HL-60 (cell line): ENCODE results near the gene EPHB4.

Experiments used
- POLR2AphosphoS5 ChIP-seq: IDR thresholded peaks from 2 replicates; pipeline ENCODE4 v1.6.1; 2012; ENCODE audit warnings: low read depth
- SPI1 ChIP-seq: IDR thresholded peaks from 2 replicates; pipeline ENCODE4 v1.6.1; 2012; ENCODE audit warnings: low read depth, mild to moderate bottlenecking, borderline replicate concordance
- TF ChIP-seq, protein P1 (sequence below): IDR thresholded peaks from one replicate; pipeline ENCODE4 v1.5.1; 2011; ENCODE audit warnings: low read length, control low read depth, inconsistent platforms; ENCODE audit not compliant: insufficient read depth

DNA sequence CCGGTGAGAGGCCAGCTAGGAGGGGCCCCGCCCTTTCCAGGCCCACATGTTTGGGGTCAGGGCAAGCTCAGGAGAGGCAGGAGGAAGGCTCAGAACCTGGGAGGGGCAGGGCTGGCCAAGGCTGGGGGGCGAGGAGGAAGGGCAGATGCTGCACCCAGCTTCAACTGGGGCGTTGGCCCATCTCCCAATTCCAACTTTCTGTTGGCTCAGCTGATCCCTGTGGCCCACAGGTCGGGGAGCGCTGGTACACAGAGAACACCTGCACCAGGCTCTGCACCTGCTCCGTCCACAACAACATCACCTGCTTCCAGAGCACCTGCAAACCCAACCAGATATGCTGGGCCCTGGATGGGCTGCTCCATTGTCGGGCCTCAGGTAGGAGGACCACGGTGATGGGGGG lies 53.8 kb downstream of the EPHB4 start:
- TF ChIP-seq POLR2AphosphoS5 = no peak
- TF ChIP-seq, protein P1, sequence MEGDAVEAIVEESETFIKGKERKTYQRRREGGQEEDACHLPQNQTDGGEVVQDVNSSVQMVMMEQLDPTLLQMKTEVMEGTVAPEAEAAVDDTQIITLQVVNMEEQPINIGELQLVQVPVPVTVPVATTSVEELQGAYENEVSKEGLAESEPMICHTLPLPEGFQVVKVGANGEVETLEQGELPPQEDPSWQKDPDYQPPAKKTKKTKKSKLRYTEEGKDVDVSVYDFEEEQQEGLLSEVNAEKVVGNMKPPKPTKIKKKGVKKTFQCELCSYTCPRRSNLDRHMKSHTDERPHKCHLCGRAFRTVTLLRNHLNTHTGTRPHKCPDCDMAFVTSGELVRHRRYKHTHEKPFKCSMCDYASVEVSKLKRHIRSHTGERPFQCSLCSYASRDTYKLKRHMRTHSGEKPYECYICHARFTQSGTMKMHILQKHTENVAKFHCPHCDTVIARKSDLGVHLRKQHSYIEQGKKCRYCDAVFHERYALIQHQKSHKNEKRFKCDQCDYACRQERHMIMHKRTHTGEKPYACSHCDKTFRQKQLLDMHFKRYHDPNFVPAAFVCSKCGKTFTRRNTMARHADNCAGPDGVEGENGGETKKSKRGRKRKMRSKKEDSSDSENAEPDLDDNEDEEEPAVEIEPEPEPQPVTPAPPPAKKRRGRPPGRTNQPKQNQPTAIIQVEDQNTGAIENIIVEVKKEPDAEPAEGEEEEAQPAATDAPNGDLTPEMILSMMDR = no peak
- no peak for TF ChIP-seq SPI1
